ENCODE results near the gene TTLL13.
A peak's percentile ranks its signal among the peaks of the same experiment; 100 is the strongest.
"Not testable (repeated sequence)": the region's sequence is repeated elsewhere in the genome, so short reads cannot be mapped to it uniquely, and the experiment has no call there.

Gene TTLL13

DNA sequence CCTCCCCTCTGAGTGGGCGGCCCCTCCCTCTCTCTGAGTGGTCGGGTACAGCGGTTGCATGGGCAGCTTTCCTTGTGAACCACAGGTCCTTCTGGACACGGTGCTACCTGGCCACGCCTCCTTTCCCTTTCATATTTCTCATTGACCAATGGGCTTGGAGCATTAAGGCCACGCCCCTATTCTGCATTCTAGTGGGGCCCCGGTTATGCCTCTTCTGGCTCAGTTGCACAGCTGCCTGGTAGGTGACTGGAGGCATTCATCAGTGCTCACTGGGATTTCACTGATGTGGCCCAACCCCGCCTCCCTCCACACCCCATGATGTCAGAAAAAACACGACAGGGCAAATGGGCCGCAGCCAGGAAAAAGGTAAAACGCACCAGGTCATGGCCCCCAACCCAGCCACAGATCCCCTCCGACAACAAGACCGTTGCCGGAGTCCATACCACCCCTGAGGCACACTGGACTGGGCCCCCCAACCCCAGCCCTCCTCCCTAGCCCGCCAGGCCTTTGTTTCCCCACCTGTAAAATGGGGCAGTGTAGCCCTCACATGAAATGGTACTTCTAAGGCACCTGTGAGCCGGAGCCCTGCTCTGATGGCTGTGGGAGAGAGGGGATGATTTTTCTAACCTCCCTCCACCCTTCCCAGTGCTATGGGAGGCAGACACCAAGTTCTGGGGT is 42.5 kb downstream of the TTLL13 start:
- DNase-seq: no peak

DNA sequence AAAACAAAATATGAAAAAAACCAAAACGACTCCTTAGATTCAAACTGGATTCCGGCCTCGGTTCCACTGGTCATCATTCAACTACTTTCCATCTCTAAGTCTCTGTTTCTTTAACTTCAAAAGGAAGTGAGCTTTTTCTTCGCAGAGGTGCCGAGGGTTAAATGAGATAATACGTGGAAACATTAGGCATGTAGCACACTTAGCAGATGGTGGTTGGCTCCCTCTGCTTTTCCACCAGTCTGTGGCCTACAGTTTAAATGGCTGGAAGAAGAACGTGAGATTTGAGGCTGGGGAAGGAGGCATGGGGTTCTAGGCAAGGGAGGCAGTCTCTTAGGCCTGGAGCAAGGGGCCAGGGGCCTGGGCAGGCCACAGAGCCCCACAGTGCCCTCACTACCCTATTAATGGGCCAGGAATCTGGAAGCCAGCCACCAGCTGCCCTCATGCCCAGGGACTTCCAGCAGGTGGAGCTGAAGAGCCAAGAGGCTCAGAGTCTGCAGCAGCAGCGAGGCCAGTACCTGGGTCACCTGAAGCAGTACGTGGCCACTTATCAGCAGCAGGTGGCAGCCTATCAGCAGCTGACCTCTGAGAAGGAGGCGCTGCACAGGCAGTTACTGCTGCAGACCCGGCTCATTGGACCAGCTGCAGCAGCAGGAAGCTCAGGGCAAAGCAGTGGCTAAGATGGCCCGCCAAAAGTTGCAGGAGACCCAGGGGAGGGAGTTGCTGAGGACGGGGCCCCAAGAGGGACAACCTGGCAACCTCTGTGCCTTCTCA is 43.9 kb downstream of the TTLL13 start:
- DNase-seq: peak; percentile 77

DNA sequence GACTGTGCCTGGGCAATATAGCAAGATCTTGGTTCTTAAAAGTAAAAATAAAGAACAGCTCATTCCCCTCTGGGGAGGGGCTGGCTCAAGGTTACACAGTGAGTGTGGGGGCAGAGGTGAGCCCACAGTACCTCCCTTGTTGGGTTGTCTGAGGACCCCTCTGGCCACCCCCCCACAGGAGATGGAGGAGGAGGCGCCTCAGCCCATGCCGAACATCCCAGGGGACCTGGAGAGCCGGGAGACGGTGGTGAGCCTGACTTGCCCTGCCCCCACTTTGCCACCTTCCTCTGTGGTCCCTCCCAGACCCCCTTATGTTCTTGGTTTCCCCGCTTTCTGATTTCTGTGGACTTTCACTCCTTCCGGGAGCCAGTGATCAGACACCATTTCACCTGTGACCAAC is 44.8 kb downstream of the TTLL13 start:
- DNase-seq: no peak

DNA sequence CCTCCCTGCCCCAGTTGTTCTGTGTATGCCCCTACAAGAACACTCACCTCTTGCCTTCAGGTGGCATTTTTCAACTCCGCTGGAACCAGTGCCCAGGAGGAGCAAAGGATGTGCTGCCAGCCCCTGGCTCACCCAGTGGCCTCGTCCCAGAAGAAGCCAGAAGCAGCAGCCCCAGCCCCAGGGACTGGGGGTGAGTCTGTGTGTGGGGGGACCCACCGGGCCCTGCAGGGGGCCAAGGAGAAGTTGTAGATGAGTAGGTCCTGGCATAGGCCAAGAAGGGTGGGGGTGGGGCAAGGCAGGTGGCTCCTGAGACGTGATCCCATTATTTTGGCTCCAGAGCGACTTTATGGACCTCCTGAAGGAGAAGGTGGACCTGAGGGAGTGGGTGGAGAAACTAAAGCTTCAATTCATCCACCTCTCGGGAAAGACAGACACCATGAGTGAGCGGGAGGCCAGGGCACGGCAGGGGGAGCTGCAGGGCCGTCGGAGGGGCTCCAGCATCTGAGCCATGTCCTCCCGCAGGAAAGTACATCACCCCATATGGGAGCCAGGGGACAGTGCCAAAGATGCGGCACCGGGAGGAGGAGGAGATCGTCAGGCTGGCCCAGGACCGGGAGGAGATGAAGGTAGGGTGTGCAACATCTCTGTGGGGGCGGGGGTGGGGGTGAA is 45.4 kb downstream of the TTLL13 start:
- no peak for DNase-seq

DNA sequence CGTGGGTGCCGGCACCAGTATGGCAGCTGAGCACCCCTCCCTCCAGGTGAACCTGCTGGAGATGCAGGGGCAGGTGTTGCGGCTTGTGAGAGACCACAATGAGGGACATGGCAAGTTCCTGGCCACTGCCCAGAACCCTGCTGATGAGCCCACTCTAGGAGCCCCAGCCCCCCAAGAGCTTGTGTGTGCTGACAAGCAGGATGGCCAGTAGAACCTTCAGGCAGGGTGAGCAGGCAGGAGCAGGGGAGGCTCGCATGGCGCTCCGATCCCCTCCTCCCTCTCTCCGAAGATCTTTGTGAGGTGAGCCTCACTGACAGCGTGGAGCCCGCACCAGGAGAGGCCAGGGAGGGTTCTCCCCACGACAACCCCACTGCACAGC is 45.9 kb downstream of the TTLL13 start:
- no peak for DNase-seq

DNA sequence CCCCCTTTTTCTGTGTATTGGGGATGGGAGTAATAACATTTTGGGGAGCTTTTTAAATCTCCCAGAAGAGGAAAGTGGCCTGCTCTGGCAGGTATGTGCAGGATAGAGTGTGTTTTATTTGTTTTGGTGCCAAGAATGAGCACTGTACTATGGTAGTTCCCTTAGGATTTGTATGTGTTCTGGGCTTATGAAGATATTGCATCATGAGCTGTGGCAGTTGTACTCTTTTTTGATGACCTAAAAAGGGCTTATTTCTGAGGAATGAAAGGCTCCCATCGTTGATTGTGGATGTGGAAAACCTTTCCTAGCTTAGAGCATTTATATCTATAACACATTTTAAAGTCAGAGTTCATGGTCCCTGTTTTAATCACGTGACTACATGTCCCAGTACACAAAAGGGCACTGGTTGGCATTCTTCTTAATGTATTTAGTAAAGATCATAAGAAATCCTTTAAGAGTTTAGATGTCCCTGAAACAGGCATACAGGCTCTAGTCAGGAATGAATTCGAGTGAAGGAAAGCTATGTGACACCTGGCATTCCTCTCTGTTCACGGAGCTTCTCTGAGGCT is 47.0 kb downstream of the TTLL13 start:
- not testable (repeated sequence) for DNase-seq

DNA sequence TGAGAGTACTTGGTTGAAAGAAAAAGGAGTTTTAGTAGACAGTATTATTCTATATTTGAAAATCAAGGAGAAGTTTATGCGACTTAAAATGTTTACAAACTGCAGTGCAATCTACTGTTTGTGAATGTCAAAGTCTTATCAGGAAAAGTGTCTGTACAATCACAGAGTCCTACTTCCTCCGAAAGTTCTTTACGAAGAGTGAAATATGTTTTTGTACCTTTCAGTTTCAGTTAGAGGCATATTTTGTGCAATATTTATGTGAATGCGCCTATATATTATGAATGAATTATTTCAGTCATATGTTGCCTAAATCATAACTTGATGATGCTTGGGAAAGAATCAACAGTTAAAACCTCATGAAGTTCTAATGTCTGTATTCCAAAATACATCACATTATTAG is 47.7 kb downstream of the TTLL13 start:
- DNase-seq: no peak

DNA sequence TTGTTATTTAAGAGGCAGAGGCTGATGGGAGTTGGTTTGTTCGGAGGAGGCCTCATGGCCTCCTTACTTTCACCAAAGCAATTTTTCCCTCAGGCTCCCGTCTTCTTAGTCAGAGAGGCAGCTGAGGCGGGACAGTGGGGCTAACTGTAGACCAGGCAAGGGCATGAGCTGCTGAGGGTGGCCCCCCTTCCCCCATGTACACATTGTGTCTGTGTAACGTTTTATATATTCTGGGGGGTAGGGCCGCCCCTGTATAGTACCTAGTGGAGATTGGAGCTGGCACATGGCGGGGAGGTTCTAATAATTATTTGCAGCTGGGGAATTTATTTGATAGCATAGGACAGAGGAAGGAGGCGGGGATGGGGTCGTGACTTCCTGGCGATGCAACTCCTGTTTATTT is 51.2 kb downstream of the TTLL13 start:
- DNase-seq: no peak

DNA sequence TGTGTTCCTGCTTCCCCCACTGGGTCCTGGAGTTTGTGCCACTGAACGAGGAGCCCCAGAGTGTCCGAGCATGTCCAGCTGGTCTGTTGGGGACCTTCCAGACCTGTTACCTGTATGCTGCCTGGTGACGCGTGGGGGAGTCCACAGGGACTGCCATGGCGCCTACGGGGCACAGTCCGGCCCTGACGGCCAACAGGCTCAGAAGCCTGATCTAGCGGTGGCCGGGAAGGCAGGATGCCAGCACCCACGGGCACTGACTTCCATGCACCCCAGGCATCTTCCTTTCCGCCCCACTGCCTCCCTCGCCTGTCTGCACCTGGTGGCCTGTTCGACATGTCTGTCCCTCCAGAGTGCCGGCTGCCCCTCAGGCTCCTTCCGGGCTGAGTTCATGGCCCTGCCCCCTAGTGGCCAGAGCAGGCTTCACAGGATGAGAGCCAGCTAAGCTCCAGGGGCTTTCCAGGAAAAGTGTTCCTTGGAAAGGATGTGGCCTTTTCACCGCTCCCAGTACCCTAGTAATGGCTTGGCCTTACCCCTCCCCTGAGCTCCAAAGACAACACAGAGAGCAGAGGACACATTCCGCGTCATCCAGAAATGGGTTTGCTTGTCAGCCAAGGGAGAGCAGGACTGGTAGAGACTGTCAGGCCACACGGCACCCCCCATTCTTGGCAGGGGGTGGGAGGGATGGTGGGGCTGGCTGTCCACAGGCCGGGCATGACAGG is 51.8 kb downstream of the TTLL13 start:
- peak; percentile 69 for DNase-seq

DNA sequence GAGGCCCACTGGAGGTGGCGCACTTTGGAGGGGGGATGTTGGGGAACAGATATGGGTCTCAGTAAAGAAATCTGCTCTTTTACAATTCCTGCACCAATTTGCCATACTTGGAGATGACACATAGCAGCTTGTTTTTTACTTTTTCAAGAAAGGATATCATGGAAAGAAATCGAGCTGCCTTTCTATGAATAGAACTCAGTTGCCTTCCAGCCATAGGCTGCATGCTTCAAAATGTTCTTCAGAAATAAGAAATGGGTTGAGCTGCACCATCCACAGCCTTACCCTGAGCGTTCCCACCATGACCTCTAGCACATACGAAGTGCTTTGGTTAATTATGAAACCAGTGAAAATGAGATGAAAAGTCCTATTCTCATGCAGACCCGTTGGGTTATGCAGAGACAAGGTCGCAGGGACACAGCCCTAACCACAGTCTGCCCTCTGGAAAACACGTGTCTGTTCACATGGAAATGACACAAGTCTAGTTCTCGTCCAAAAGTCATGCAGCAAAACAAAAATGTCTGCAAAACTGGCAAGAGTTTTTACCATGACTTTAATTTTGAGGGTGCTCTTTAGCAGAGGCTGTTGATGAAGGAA is 52.4 kb downstream of the TTLL13 start:
- no peak for DNase-seq

DNA sequence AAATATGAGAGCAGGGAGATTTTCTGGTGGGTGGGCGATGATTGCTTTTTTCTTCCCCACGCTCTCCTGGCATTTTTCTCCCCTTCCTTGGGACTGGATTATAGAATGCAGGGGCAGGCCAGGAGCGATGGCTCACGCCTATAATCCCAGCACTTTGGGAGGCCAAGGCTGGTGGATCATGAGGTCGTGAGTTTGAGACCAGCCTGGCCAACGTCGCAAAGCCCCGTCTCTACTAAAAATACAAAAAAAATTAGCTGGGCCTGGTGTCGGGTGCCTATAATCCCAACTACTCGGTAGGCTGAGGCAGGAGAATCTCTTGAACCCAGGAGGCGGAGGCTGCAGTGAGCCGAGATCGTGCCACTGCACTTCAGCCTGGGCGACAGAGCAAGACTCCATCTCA is 56.0 kb downstream of the TTLL13 start:
- not testable (repeated sequence) for DNase-seq

DNA sequence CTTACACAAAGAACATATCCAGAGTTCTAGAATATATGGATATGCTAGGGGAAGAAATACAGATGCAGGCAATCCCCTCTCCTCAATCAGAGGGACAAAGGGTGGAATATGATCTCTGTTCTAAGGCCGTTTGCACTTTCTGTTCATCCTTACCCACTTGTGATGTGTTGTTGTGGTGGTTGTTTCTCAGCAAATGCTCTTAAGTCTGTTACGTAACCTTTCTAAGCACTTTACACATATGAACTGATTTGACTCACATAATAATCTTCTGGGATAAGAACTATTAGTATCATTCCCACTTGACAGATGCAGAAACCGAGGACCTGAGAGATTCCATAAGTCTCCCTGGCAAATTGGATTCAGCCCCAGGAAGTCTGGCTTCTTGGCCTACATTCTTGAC is 56.6 kb downstream of the TTLL13 start:
- DNase-seq: no peak

DNA sequence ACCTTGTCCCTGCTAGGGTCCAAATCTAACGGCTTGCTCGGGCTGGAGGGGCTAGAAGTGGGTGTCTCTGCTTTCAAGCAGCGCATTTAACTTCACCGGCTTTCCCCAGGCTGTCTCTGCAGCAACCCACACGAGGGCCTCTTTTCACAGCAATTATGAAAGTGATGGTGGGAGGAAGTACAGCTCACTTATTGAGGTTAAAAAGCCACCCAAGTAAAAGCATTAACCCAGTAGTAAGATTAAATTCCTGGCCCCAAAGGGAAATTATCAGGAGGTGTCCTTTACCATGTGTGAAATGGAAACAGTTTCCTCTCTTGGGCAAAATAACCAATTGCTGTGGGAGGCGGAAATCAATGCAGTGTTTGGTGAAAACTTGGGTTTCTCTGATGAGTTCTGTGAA is 57.2 kb downstream of the TTLL13 start:
- DNase-seq: peak; percentile 34

DNA sequence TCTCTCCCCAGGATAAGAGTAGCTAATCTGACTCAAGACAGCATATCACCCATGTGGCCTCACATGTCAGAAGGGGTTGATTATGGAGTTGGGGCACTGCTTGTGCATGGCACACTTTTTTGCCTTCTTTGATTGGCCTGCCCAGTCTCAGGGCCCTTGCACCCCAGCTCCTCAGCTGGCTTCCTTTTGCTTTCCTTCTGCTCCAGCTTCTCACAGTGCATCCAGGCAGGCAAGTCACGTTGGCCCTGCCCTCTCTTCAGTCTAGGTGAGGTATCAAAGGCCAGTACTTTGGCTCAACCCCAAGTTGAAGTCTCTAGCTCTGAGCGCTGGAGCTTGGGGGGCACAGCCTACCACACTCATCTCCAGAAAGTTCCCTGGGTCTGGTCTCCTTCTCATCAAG is 58.3 kb downstream of the TTLL13 start:
- DNase-seq: no peak

DNA sequence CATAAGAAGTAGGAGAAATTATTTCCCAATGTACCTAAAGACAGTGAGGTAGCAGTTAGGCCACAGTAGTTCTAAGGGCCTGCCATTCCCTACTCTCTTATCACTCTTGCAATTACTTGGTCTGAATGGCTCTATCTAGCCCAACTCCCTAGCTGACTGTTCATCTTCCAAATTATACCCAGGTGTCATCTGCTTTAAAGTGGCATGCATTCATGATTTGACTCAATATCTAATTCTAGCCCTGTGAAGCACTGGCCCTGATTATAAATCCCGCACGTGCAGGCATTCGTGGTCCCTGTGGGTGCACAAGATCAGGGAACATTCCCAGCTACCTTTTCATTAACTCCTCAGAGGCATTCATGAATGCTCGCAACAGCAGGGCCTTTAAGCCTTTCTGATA is 59.7 kb downstream of the TTLL13 start:
- no peak for DNase-seq
